HepG2 (cell line): ENCODE data around the gene C6orf136. TPM values are rescaled to one million over a fixed set of nuclear protein-coding genes. Genes with fewer than 3 reads are reported as not detected.

Source experiments
- ATAC-seq: fragments of 200-7000 bp; cut with Tn5 transposase; 3 replicates; pipeline ENCODE4 v1.9.1; 2020; ENCODE audit warnings: mild to moderate bottlenecking, moderate library complexity
- BruUV-seq: library from RNA; stranded (reverse); fragments of 400-500 nt; replicated peaks from 2 replicates; lab custom pipeline; 2021; lab: Mats Ljungman, UMichigan
- CTCF ChIA-PET: fragments of 300-600 bp; formaldehyde crosslinking; extraction: SDS; loops from one replicate; lab custom pipeline; 2021; ENCODE audit warnings: low total read pairs, inconsistent platforms, low intra/inter-chr PET ratio; lab: Yijun Ruan, JAX
- POLR2A ChIA-PET: fragments of 350-600 bp; sonication (Branson Sonifier 250); formaldehyde crosslinking; loops from one replicate; lab custom pipeline; 2020; ENCODE audit warnings: antibody characterized with exemption, inconsistent platforms; lab: Yijun Ruan, JAX
- DNase-seq: peaks from one replicate; pipeline ENCODE4 v3.0.0-alpha.2; 2015; ENCODE audit warnings: low spot score
- FAIRE-seq: peaks from 3 replicates; lab custom pipeline; 2011; peaks lifted over from hg19 to GRCh38; lab: Jason Lieb, UNC
- H2AFZ ChIP-seq: one replicate; pipeline ENCODE4 v1.6.1; 2011; ENCODE audit warnings: low read length, inconsistent platforms
- H3K27ac ChIP-seq: fragments of 300-600 bp; 3 replicates; pipeline ENCODE4 v1.8.0; 2011; ENCODE audit warnings: mixed run types, mild to moderate bottlenecking, mixed read lengths, low read length, inconsistent platforms; ENCODE audit not compliant: insufficient read depth; ENCODE audit errors: extremely low read length
- H3K27me3 ChIP-seq, 2 experiments: fragments of 200-600 bp in 1 of 2; 2 replicates in 1 of 2; 3 replicates in 1 of 2; pipeline versions ENCODE4 v1.6.0 to v1.8.0; 2011; ENCODE audit warnings: low read length in 2 of 2, mild to moderate bottlenecking in 2 of 2, moderate library complexity in 2 of 2, inconsistent platforms in 1 of 2; ENCODE audit not compliant: insufficient read depth in 2 of 2, control insufficient read depth in 1 of 2
- H3K36me3 ChIP-seq, 2 experiments: fragments of 200-600 bp in 1 of 2; replicated peaks in 1 of 2; 2 replicates in 1 of 2; 3 replicates in 1 of 2; pipeline versions ENCODE4 v1.5.1 to v1.8.0; 2011; ENCODE audit warnings: low read length in 2 of 2, inconsistent platforms in 1 of 2; ENCODE audit not compliant: insufficient read depth in 2 of 2, control insufficient read depth in 1 of 2
- H3K4me1 ChIP-seq: 2 replicates; pipeline ENCODE4 v1.5.1; 2012; ENCODE audit warnings: low read length, inconsistent platforms; ENCODE audit not compliant: insufficient read depth
- H3K4me2 ChIP-seq: 2 replicates; pipeline ENCODE4 v1.6.0; 2011; ENCODE audit warnings: low read depth, low read length, inconsistent platforms
- H3K4me3 ChIP-seq, 3 experiments: fragments of 200-600 bp in 1 of 3; sonication (generic), shearing (Covaris generic) in 1 of 3; replicated peaks in 1 of 3; 2 replicates each; pipeline ENCODE4 v1.5.1; 2011 to 2016; ENCODE audit warnings: low read length in 3 of 3, inconsistent platforms in 2 of 3, low read depth in 2 of 3, mild to moderate bottlenecking in 2 of 3, control low read depth in 1 of 3, mixed read lengths in 1 of 3; ENCODE audit not compliant: insufficient read depth in 1 of 3
- H3K79me2 ChIP-seq: one replicate; pipeline ENCODE4 v1.6.1; 2011; ENCODE audit warnings: low read length, inconsistent platforms; ENCODE audit not compliant: insufficient read depth
- H3K9ac ChIP-seq: 2 replicates; pipeline ENCODE4 v1.6.0; 2011; ENCODE audit warnings: mild to moderate bottlenecking, low read depth, low read length, inconsistent platforms; ENCODE audit not compliant: insufficient read depth
- H3K9me3 ChIP-seq: 2 replicates; pipeline ENCODE4 v1.5.1; 2012; ENCODE audit warnings: mild to moderate bottlenecking, low read length
- H4K20me1 ChIP-seq: 2 replicates; pipeline ENCODE4 v1.6.0; 2011; ENCODE audit warnings: inconsistent platforms, mild to moderate bottlenecking, low read length, moderate library complexity; ENCODE audit not compliant: insufficient read depth
- AHDC1 ChIP-seq: sonication (generic); formaldehyde crosslinking; IDR thresholded peaks from 2 replicates; pipeline ENCODE4 v1.5.1; 2020; ENCODE audit warnings: mild to moderate bottlenecking, missing genetic modification reagents, borderline replicate concordance
- ATM ChIP-seq: fragments of 450-650 bp; IDR thresholded peaks from 2 replicates; pipeline ENCODE4 v1.7.1; 2017; ENCODE audit warnings: mild to moderate bottlenecking, borderline replicate concordance
- EEA1 ChIP-seq: sonication (generic); formaldehyde crosslinking; IDR thresholded peaks from 2 replicates; pipeline ENCODE4 v1.5.1; 2020; ENCODE audit warnings: mild to moderate bottlenecking, missing genetic modification reagents, borderline replicate concordance
- HNF1B ChIP-seq: sonication (generic); formaldehyde crosslinking; IDR thresholded peaks from 2 replicates; pipeline ENCODE4 v1.5.1; 2020; ENCODE audit warnings: mild to moderate bottlenecking, moderate library complexity, missing genetic modification reagents
- NR2F2 ChIP-seq: IDR thresholded peaks from 2 replicates; pipeline ENCODE4 v1.6.1; 2012; ENCODE audit warnings: low read depth, inconsistent platforms, borderline replicate concordance
- PITX1 ChIP-seq: sonication (generic); formaldehyde crosslinking; IDR thresholded peaks from 2 replicates; pipeline ENCODE4 v1.5.1; 2020; ENCODE audit warnings: mild to moderate bottlenecking, missing genetic modification reagents
- POLR2AphosphoS2 ChIP-seq: IDR thresholded peaks from 2 replicates; pipeline ENCODE4 v1.6.1; 2011; ENCODE audit warnings: low read depth, low read length, improper control_type of control experiment
- TSC22D2 ChIP-seq: sonication (generic); formaldehyde crosslinking; IDR thresholded peaks from 2 replicates; pipeline ENCODE4 v1.5.1; 2020; ENCODE audit warnings: missing genetic modification reagents, mild to moderate bottlenecking, borderline replicate concordance
- ZSCAN9 ChIP-seq: IDR thresholded peaks from 2 replicates; pipeline ENCODE4 v1.6.1; 2016; ENCODE audit warnings: borderline replicate concordance
- WGBS: methylation state at CpG from one replicate; pipeline ENCODE4 v1.1.6; 2017; ENCODE audit warnings: low lambda C conversion rate; 5-methylcytosine and 5-hydroxymethylcytosine counted together
- in situ Hi-C: cut with HindIII; loops from 2 replicates; pipeline ENCODE4 v1.10.0; 2017; ENCODE audit warnings: low pct_unique_long_range_greater_than_20kb; ENCODE audit not compliant: extremely low pct_ligation_motif_present
- intact Hi-C: fragments of 100-400 bp; cut with micrococcal nuclease; formaldehyde crosslinking; loops from one replicate; pipeline ENCODE4 v1.10.0; 2022; ENCODE audit not compliant: unreplicated experiment
- polyA plus RNA-seq, 8 experiments: library from polyadenylated mRNA; depleted of rRNA in 3 of 8; stranded (reverse) in 7 of 8; unstranded in 1 of 8; fragments of >200 nt; fragmentation: Illumina TruSeq in 4 of 8; extraction: Trizol in 4 of 8; gene quantifications; 2 replicates each; pipeline versions ENCODE4 v1.2.1 to v1.2.3, GENCODE V29; 2011 to 2016; ENCODE audit warnings: low read depth in 4 of 8, missing spikeins in 1 of 8, mixed read lengths in 1 of 8; ENCODE audit not compliant: insufficient read depth in 1 of 8
- total RNA-seq, 5 experiments: library from RNA; depleted of rRNA; stranded (reverse); fragments of >200 nt; fragmentation: Illumina TruSeq; extraction: Trizol; gene quantifications; 2 replicates each; pipeline ENCODE4 v1.2.3, GENCODE V29; 2016; ENCODE audit warnings: low read depth in 1 of 5
- TF ChIP-seq, protein P1 (sequence below): sonication (generic); formaldehyde crosslinking; IDR thresholded peaks from 2 replicates; pipeline ENCODE4 v1.9.0; 2021; ENCODE audit warnings: missing genetic modification reagents, mild to moderate bottlenecking, borderline replicate concordance
- TF ChIP-seq, protein P2 (sequence below): sonication (generic); formaldehyde crosslinking; IDR thresholded peaks from 2 replicates; pipeline ENCODE4 v1.5.1; 2020; ENCODE audit warnings: missing genetic modification reagents, mild to moderate bottlenecking, borderline replicate concordance

The C6orf136 gene
- total and polyA plus RNA-seq, 2 of the 13 experiments (the other 11 are each of a cell fraction or from before 2014, with no cell fraction given) = 12.0 to 26.2 TPM

GRCh38 chr6:30683980-30684338 lies 37.0 kb downstream of the C6orf136 start (continued):
- TF ChIP-seq ATM = no peak
- TF ChIP-seq, protein P1, sequence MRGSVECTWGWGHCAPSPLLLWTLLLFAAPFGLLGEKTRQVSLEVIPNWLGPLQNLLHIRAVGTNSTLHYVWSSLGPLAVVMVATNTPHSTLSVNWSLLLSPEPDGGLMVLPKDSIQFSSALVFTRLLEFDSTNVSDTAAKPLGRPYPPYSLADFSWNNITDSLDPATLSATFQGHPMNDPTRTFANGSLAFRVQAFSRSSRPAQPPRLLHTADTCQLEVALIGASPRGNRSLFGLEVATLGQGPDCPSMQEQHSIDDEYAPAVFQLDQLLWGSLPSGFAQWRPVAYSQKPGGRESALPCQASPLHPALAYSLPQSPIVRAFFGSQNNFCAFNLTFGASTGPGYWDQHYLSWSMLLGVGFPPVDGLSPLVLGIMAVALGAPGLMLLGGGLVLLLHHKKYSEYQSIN = no peak
- TF ChIP-seq POLR2AphosphoS2 = no peak
- TF ChIP-seq, protein P2, sequence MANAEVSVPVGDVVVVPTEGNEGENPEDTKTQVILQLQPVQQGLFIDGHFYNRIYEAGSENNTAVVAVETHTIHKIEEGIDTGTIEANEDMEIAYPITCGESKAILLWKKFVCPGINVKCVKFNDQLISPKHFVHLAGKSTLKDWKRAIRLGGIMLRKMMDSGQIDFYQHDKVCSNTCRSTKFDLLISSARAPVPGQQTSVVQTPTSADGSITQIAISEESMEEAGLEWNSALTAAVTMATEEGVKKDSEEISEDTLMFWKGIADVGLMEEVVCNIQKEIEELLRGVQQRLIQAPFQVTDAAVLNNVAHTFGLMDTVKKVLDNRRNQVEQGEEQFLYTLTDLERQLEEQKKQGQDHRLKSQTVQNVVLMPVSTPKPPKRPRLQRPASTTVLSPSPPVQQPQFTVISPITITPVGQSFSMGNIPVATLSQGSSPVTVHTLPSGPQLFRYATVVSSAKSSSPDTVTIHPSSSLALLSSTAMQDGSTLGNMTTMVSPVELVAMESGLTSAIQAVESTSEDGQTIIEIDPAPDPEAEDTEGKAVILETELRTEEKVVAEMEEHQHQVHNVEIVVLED = no peak
- no peak for TF ChIP-seq ZSCAN9

- DNase-seq = no peak
- no peak for TF ChIP-seq TSC22D2 (CRISPR knock-in tag)
- no peak for TF ChIP-seq NR2F2
- TF ChIP-seq AHDC1 (CRISPR knock-in tag) = no peak
- no peak for TF ChIP-seq PITX1
- TF ChIP-seq EEA1 (CRISPR knock-in tag) = no peak
- TF ChIP-seq HNF1B (CRISPR knock-in tag) = no peak
These were observed 37.6 kb downstream of the C6orf136 start for GRCh38 chr6:30684386-30685156.

More at GRCh38 chr6:30684386-30685156, 37.6 kb downstream of the C6orf136 start:
- ChIA-PET CTCF (interaction anchor here (1.0 to 3.5 kb wide), 2 partner anchors 38 kb away, joined by 4 to 11 read pairs; no protein-coding TSS in a partner anchor), POLR2A (interaction anchor here (2.5 kb wide), 1 partner anchor 37 kb away, joined by 10 read pairs; no protein-coding TSS in a partner anchor)
- Histone ChIP-seq H3K4me2 (peak overlapping the region; percentile 48; the same call in 1 of the 2 replicates), H3K4me1 (peaks cover 71% of the 10 kb centered on the region), H3K27ac (no peak overlapping the region), H3K27me3 (no peaks in the 10 kb centered on the region), H4K20me1 (no peaks in the 10 kb centered on the region), H3K4me3 (no peak overlapping the region), H3K79me2 (no peaks in the 10 kb centered on the region), H3K36me3 (no peaks in the 10 kb centered on the region), H2AFZ (no peak overlapping the region), H3K9ac (no peak overlapping the region), H3K9me3 (no peaks in the 10 kb centered on the region)
- BruUV-seq = no TSS peak
- no peak for ATAC-seq
- intact Hi-C loops (no loop called here), in situ Hi-C loops (loop anchor here (25.0 kb wide), 1 partner anchor 403 kb away; no protein-coding TSS in a partner anchor)
- no peak for FAIRE-seq
- WGBS = 90% methylated on average over 21 of the region's 21 CpGs
